ENCODE data around the gene PXN. TPM values are rescaled to one million over a fixed set of nuclear protein-coding genes. Genes with fewer than 3 reads are reported as not detected.

The PXN gene
- total and polyA plus RNA-seq, 2 of the 13 experiments (the other 11 are each of a cell fraction or from before 2014, with no cell fraction given): 13.6 to 14.2 TPM

DNA sequence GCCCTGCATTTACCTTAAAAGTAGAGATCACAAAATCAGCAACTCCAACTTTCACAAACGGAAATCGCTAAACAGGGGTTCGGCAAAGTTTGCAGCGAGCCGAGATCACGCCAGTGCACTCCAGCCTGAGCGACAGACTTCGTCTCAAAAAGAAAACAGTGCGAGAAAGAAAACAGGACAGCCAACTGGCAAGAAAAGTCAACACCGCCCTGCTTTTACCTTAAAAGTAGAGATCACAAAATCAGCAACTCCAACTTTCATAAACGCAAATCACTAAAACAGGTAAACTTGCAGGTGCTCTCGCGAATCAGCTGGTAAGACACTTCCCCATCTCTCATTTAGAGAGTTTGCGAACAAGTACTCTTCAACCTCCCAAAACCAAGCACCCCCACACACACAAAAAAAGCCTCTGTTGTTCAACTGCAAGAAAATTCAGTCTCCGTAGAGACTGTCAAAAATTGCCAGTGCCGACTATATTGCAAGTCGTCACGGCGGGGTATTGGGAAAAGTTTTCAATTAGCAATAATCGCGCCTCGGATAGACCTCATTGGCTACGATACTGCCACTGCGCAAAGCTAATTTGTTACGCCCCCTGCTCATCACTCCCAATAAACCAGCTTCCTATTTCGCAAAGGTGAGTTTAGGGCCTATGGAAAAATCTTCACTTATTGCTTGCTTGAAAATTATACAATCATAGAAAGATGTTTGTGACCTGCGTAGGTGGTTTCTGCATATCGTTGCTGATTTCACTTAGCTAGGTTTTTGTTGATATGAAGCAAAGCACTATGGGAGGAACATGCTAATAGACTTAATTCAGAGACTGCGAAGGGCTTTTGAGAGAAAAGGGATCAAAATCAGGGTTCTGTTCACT lies 27.4 kb upstream of the PXN start, which contains the start of gene RNU4-1 (continued):
- TF ChIP-seq ZNF543 (CRISPR knock-in tag; IDR thresholded peaks at IDR 0.05) (no peak), EHMT2 (IDR thresholded peaks at IDR 0.05; ENCODE audit: borderline replicate concordance, low read depth, low read length) (no peak), ISL2 (CRISPR knock-in tag; IDR thresholded peaks at IDR 0.05) (peak; percentile 87), ZNF335 (CRISPR knock-in tag; IDR thresholded peaks at IDR 0.05) (no peak), KDM5A (IDR thresholded peaks at IDR 0.05; ENCODE audit: borderline replicate concordance, low read length) (no peak; the same call in 1 of the 2 replicates), MAFF (IDR thresholded peaks at IDR 0.05; ENCODE audit: low read depth, low read length) (0 out of 2 replicates have a peak, but pooled peaks have one; percentile 10), FOXK2 (IDR thresholded peaks at IDR 0.05) (no peak), NRL (CRISPR knock-in tag; IDR thresholded peaks at IDR 0.05; ENCODE audit: borderline replicate concordance) (no peak), SCMH1 (CRISPR knock-in tag; IDR thresholded peaks at IDR 0.05; ENCODE audit: borderline replicate concordance) (no peak), HNRNPH1 (optimal IDR thresholded peaks at IDR 0.05; ENCODE audit: low read depth, low read length) (no peak), CEBPG (CRISPR knock-in tag; IDR thresholded peaks at IDR 0.05) (peak; percentile 77), ZNF343 (CRISPR knock-in tag; IDR thresholded peaks at IDR 0.05) (no peak), ZNF496 (CRISPR knock-in tag; IDR thresholded peaks at IDR 0.05; ENCODE audit: insufficient replicate concordance) (no peak), SMYD3 (CRISPR knock-in tag; IDR thresholded peaks at IDR 0.05) (peak; percentile 95; the same call in 1 of the 2 replicates), KDM1A (CRISPR knock-in tag; IDR thresholded peaks at IDR 0.05) (no peak), SMARCE1 (IDR thresholded peaks at IDR 0.05; ENCODE audit: borderline replicate concordance) (no peak), NONO (IDR thresholded peaks at IDR 0.05) (no peak), NONO (CRISPR knock-in tag; conservative IDR thresholded peaks at IDR 0.05) (peak; percentile 92), MTF2 (CRISPR knock-in tag; IDR thresholded peaks at IDR 0.05; ENCODE audit: borderline replicate concordance) (no peak; the same call in 1 of the 2 replicates), ZSCAN29 (CRISPR knock-in tag; conservative IDR thresholded peaks at IDR 0.05) (no peak; the same call in 1 of the 2 replicates), ZFP36L2 (CRISPR knock-in tag; IDR thresholded peaks at IDR 0.05) (0 out of 2 replicates have a peak, but pooled peaks have one; percentile 30), KAT8 (CRISPR knock-in tag; IDR thresholded peaks at IDR 0.05) (peak; percentile 82), POLR2G (IDR thresholded peaks at IDR 0.05; ENCODE audit: low read depth, low read length) (peak; percentile 100), ZSCAN22 (CRISPR knock-in tag; IDR thresholded peaks at IDR 0.05) (no peak)
- TF ChIP-seq, protein P1, sequence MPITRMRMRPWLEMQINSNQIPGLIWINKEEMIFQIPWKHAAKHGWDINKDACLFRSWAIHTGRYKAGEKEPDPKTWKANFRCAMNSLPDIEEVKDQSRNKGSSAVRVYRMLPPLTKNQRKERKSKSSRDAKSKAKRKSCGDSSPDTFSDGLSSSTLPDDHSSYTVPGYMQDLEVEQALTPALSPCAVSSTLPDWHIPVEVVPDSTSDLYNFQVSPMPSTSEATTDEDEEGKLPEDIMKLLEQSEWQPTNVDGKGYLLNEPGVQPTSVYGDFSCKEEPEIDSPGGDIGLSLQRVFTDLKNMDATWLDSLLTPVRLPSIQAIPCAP (CRISPR knock-in tag; IDR thresholded peaks at IDR 0.05; ENCODE audit: low read depth): no peak
- TF ChIP-seq, protein P2, sequence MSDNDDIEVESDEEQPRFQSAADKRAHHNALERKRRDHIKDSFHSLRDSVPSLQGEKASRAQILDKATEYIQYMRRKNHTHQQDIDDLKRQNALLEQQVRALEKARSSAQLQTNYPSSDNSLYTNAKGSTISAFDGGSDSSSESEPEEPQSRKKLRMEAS (IDR thresholded peaks at IDR 0.05): peak; percentile 64
- TF ChIP-seq, protein P3, sequence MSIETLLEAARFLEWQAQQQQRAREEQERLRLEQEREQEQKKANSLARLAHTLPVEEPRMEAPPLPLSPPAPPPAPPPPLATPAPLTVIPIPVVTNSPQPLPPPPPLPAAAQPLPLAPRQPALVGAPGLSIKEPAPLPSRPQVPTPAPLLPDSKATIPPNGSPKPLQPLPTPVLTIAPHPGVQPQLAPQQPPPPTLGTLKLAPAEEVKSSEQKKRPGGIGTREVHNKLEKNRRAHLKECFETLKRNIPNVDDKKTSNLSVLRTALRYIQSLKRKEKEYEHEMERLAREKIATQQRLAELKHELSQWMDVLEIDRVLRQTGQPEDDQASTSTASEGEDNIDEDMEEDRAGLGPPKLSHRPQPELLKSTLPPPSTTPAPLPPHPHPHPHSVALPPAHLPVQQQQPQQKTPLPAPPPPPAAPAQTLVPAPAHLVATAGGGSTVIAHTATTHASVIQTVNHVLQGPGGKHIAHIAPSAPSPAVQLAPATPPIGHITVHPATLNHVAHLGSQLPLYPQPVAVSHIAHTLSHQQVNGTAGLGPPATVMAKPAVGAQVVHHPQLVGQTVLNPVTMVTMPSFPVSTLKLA (IDR thresholded peaks at IDR 0.05): no peak
- TF ChIP-seq, protein P4, sequence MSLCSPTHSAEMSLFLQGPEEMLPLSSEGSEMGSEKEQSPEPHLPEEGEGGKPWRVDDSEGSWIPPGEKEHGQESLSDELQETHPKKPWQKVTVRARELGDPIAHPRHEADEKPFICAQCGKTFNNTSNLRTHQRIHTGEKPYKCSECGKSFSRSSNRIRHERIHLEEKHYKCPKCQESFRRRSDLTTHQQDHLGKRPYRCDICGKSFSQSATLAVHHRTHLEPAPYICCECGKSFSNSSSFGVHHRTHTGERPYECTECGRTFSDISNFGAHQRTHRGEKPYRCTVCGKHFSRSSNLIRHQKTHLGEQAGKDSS (CRISPR knock-in tag; IDR thresholded peaks at IDR 0.05; ENCODE audit: borderline replicate concordance, low read depth): no peak

Measured in HepG2 (cell line).